ENCODE data around the gene QPRT.

DNA sequence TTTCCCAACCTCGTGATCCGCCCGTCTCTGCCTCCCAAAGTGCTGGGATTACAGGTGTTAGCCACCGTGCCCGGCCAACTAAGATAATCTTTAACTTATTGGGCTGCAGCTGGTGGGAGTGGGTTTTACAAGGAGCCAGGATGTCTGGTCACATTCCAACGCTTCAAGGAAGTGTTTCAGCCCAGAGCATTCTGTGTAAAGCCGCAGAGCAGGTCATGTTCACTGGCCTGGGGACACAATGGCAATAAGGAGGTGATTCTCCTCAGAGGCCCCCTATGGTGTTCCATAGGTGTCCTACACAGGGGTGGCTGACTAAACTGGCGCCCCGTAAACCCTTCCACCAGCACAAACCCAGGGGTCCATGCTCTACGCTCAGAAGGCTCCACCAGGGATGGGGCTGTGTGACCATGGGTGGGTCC is 1.2 kb downstream of the QPRT start:
- TF ChIP-seq CTCF (conservative IDR thresholded peaks at IDR 0.05; ENCODE audit: low read depth, low read length) (no peak), EZH2 (IDR thresholded peaks at IDR 0.05; ENCODE audit: borderline replicate concordance, low read depth, low read length, poor library complexity, severe bottlenecking) (no peak)

Data from A673 (cell line).